Upper lobe of left lung (tissue), 6 donors: ENCODE measurements around the gene MYADML2. TPM values are rescaled to one million over a fixed set of nuclear protein-coding genes. Genes with fewer than 3 reads are reported as not detected.
A peak's percentile ranks its signal among the peaks of the same experiment; 100 is the strongest.

Source experiments
- ATAC-seq, 2 donors: fragments of 200-7000 bp; cut with Tn5 transposase; one replicate each; pipeline ENCODE4 v1.9.1; 2022; ENCODE audit warnings: mild to moderate bottlenecking in 2 of 2, moderate library complexity in 2 of 2; ENCODE audit not compliant: low FRiP score in 2 of 2
- DNase-seq, 2 donors: peaks; one replicate each; pipeline ENCODE4 v3.0.0-alpha.2; 2019 to 2020
- H3K27ac ChIP-seq, 4 donors: fragments of 200-600 bp; sonication (generic); one replicate each; pipeline ENCODE4 v1.5.1; 2016 to 2019
- H3K27me3 ChIP-seq, 4 donors: fragments of 200-600 bp; sonication (generic); one replicate each; pipeline ENCODE4 v1.5.1; 2017 to 2019
- H3K36me3 ChIP-seq, 4 donors: fragments of 200-600 bp; sonication (generic); one replicate each; pipeline ENCODE4 v1.5.1; 2016 to 2019
- H3K4me1 ChIP-seq, 4 donors: fragments of 200-600 bp; sonication (generic); one replicate each; pipeline ENCODE4 v1.5.1; 2018 to 2019
- H3K4me3 ChIP-seq, 4 donors: fragments of 200-600 bp; sonication (generic); one replicate each; pipeline ENCODE4 v1.5.1; 2017 to 2019; ENCODE audit warnings: mild to moderate bottlenecking in 2 of 4, moderate library complexity in 1 of 4
- H3K9me3 ChIP-seq, 4 donors: fragments of 200-600 bp; sonication (generic); one replicate each; pipeline ENCODE4 v1.5.1; 2018 to 2019
- CTCF ChIP-seq, 6 experiments: fragments of 450-650 bp in 4 of 6; fragments of 200-600 bp in 2 of 6; sonication (generic) in 2 of 6; IDR thresholded peaks; one replicate each; pipeline ENCODE4 v1.5.1; 2016 to 2019; ENCODE audit warnings: antibody characterized with exemption in 6 of 6
- EP300 ChIP-seq, 4 donors: sonication (generic); formaldehyde crosslinking; IDR thresholded peaks; one replicate each; pipeline ENCODE4 v1.5.1; 2017; ENCODE audit warnings: antibody characterized with exemption in 4 of 4, control low read depth in 2 of 4
- POLR2A ChIP-seq, 4 donors: fragments of 450-650 bp; IDR thresholded peaks; one replicate each; pipeline ENCODE4 v1.5.1; 2016 to 2017; ENCODE audit warnings: antibody characterized with exemption in 4 of 4, mild to moderate bottlenecking in 2 of 4
- POLR2AphosphoS5 ChIP-seq, 2 donors: sonication (generic); formaldehyde crosslinking; IDR thresholded peaks; one replicate each; pipeline ENCODE4 v1.5.1; 2017; ENCODE audit warnings: antibody characterized with exemption in 2 of 2
- WGBS, 2 donors: methylation state at CpG; one replicate each; pipeline ENCODE4 v1.1.5; 2017 to 2018; 5-methylcytosine and 5-hydroxymethylcytosine counted together
- total RNA-seq, 6 donors: library from RNA; depleted of rRNA in 4 of 6; stranded (reverse); fragments of >200 nt in 4 of 6; gene quantifications; one replicate each; pipeline versions ENCODE4 v1.1.0 to v1.2.1, GENCODE V29; 2016 to 2021
- donor health status: DM: no; HTN: no; CAD: no; lungs with moderate emphysema.
- donor health status: DM: no; HTN: yes; CAD: no; lungs with severe emphysema.

Gene MYADML2
- total RNA-seq, 6 donors from 2014 or later, result not detected

- ATAC-seq, result no peak
- Histone ChIP-seq H3K36me3 (no peaks in the 10 kb centered on the region), H3K27ac (no peak overlapping the region), H3K27me3 (peaks cover 0 to 30% (median 16%) of the 10 kb centered on the region in 4 donors), H3K4me3 (no peak overlapping the region), H3K4me1 (peaks cover 14 to 30% (median 21%) of the 10 kb centered on the region in 4 donors), H3K9me3 (no peaks in the 10 kb centered on the region)
- TF ChIP-seq POLR2A (IDR thresholded peaks at IDR 0.05), result no peak
- TF ChIP-seq CTCF (IDR thresholded peaks at IDR 0.05), result no peak
- no peak for TF ChIP-seq POLR2AphosphoS5 (IDR thresholded peaks at IDR 0.05)
- TF ChIP-seq EP300 (IDR thresholded peaks at IDR 0.05), result no peak
- peak in 1 of 2 donors; percentile 81 for DNase-seq
- 74 to 90% methylated on average over 11 to 38 of the region's 45 CpGs for WGBS, 2 donors
Measured at GRCh38 chr17:81956607-81957589, 9.9 kb upstream of the MYADML2 start.

GRCh38 chr17:81955756-81956544 is 8.9 kb upstream of the MYADML2 start:
- Histone ChIP-seq H3K36me3 (no peaks in the 10 kb centered on the region), H3K27me3 (peaks cover 0 to 22% (median 12%) of the 10 kb centered on the region in 4 donors), H3K9me3 (no peaks in the 10 kb centered on the region), H3K4me3 (no peak overlapping the region), H3K4me1 (peaks cover 14 to 20% (median 16%) of the 10 kb centered on the region in 4 donors), H3K27ac (no peak overlapping the region)
- ATAC-seq (peak in 1 of 2 donors; percentile 28), DNase-seq (peak in 1 of 2 donors; percentile 25)
- 80 to 81% methylated on average over 3 to 11 of the region's 13 CpGs for WGBS, 2 donors
- TF ChIP-seq POLR2AphosphoS5 (IDR thresholded peaks at IDR 0.05) (no peak), CTCF (IDR thresholded peaks at IDR 0.05) (no peak), POLR2A (IDR thresholded peaks at IDR 0.05) (no peak), EP300 (IDR thresholded peaks at IDR 0.05) (no peak)

- no peaks in the 10 kb centered on the region for H3K36me3 ChIP-seq
- peaks cover 0 to 14% (median 7%) of the 10 kb centered on the region in 4 donors for H3K27me3 ChIP-seq
Measured at GRCh38 chr17:81955058-81955681, 8.1 kb upstream of the MYADML2 start.

More at GRCh38 chr17:81955058-81955681, 8.1 kb upstream of the MYADML2 start:
- 89 to 91% methylated on average over 21 to 26 of the region's 26 CpGs for WGBS, 2 donors
- peak in 1 of 2 donors; percentile 69 for DNase-seq
- ATAC-seq, result no peak
- no peak for TF ChIP-seq CTCF (IDR thresholded peaks at IDR 0.05)
- TF ChIP-seq POLR2AphosphoS5 (IDR thresholded peaks at IDR 0.05), result no peak
- TF ChIP-seq POLR2A (IDR thresholded peaks at IDR 0.05), result no peak
- no peak for TF ChIP-seq EP300 (IDR thresholded peaks at IDR 0.05)
- Histone ChIP-seq H3K9me3 (no peaks in the 10 kb centered on the region), H3K4me3 (no peak overlapping the region), H3K27ac (no peak overlapping the region), H3K4me1 (peaks cover 9 to 13% (median 10%) of the 10 kb centered on the region in 4 donors)
